ENCODE results near the gene ADAM12. TPM values are rescaled to one million over a fixed set of nuclear protein-coding genes. Genes with fewer than 3 reads are reported as not detected.

Gene ADAM12, protein sequence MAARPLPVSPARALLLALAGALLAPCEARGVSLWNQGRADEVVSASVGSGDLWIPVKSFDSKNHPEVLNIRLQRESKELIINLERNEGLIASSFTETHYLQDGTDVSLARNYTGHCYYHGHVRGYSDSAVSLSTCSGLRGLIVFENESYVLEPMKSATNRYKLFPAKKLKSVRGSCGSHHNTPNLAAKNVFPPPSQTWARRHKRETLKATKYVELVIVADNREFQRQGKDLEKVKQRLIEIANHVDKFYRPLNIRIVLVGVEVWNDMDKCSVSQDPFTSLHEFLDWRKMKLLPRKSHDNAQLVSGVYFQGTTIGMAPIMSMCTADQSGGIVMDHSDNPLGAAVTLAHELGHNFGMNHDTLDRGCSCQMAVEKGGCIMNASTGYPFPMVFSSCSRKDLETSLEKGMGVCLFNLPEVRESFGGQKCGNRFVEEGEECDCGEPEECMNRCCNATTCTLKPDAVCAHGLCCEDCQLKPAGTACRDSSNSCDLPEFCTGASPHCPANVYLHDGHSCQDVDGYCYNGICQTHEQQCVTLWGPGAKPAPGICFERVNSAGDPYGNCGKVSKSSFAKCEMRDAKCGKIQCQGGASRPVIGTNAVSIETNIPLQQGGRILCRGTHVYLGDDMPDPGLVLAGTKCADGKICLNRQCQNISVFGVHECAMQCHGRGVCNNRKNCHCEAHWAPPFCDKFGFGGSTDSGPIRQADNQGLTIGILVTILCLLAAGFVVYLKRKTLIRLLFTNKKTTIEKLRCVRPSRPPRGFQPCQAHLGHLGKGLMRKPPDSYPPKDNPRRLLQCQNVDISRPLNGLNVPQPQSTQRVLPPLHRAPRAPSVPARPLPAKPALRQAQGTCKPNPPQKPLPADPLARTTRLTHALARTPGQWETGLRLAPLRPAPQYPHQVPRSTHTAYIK
- total RNA-seq (2022) (not detected in 2 replicates), Bru-seq, nascent RNA (percentile 2 among the genes with signal in this experiment), BruChase-seq, experiment 1, labeled RNA remaining after a 6-hour chase (percentile 1 among the genes with signal in this experiment), BruChase-seq, experiment 2, labeled RNA remaining after a 2-hour chase (percentile 2 among the genes with signal in this experiment)
- long read RNA-seq, partial matches to known transcripts: 0 of 1 reads
- long read RNA-seq, other reads (novel, unspliced or antisense): 1 of 1 reads

- CTCF ChIA-PET: no interaction called here
- intact Hi-C loops (cut with micrococcal nuclease; ENCODE audit: unreplicated experiment): no loop called here
- peaks cover 5% of the 10 kb centered on the region for H3K9me3 Mint-ChIP-seq (ENCODE audit: low read depth, unreplicated experiment)
- H3K27ac Mint-ChIP-seq (ENCODE audit: unreplicated experiment): no peak within 1 kb of the TSS
- DNase-seq: no peak
- H3K4me1 Mint-ChIP-seq (ENCODE audit: low read depth, unreplicated experiment): no peaks in the 10 kb centered on the region
- BruUV-seq (replicated peaks): no TSS peak
- peak within 1 kb of the TSS; percentile 27 for H3K4me3 Mint-ChIP-seq (ENCODE audit: low read depth, unreplicated experiment)
- H3K27me3 Mint-ChIP-seq (ENCODE audit: unreplicated experiment): peaks cover 30% of the 10 kb centered on the region
- TF ChIP-seq CTCF (IDR thresholded peaks at IDR 0.05; ENCODE audit: unreplicated experiment): no peak
- peaks cover 4% of the 10 kb centered on the region for H3K36me3 Mint-ChIP-seq (ENCODE audit: insufficient read depth, unreplicated experiment)
Measured at GRCh38 chr10:126387931-126388911, at the start of gene ADAM12. TSS of gene ADAM12 (minus strand) at chr10:126388477. CDS start at chr10:126388145, 332 bp downstream.

- Mint-ChIP-seq H3K4me3 (ENCODE audit: low read depth, unreplicated experiment) (no peak overlapping the region), H3K27me3 (ENCODE audit: unreplicated experiment) (no peaks in the 10 kb centered on the region), H3K36me3 (ENCODE audit: insufficient read depth, unreplicated experiment) (no peaks in the 10 kb centered on the region), H3K4me1 (ENCODE audit: low read depth, unreplicated experiment) (no peaks in the 10 kb centered on the region), H3K9me3 (ENCODE audit: low read depth, unreplicated experiment) (peaks cover under 1% of the 10 kb centered on the region), H3K27ac (ENCODE audit: unreplicated experiment) (no peak overlapping the region)
- no peak for TF ChIP-seq CTCF (IDR thresholded peaks at IDR 0.05; ENCODE audit: unreplicated experiment)
- intact Hi-C loops (cut with micrococcal nuclease; ENCODE audit: unreplicated experiment): no loop called here
- no TSS peak for BruUV-seq (replicated peaks)
- CTCF ChIA-PET: no interaction called here
- no peak for DNase-seq
Measured at GRCh38 chr10:126437635-126438406, 49.5 kb upstream of the ADAM12 start.

DNA sequence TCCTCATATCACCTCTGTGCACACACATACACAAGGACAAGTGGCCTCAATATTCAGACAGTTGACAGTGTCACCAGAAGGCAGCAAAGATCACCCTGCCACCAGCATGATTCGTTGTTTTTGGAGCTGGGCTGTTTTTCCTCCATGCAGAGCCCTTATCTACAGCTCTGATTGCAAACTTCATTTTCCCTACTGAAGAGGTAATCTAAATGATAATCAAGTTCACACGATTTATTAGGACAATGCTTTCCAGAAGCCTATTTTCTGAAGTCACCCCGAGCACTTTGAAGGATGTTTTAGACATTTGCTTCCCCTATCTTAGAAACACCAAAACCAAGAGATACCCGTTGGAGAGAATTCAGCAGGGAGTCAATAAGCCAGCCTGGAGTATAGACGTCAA is 46.0 kb upstream of the ADAM12 start:
- CTCF ChIA-PET: interaction anchor here (0.5 kb wide), 1 partner anchor 101 kb away, joined by 4 read pairs; no protein-coding TSS in a partner anchor
- no peak overlapping the region for H3K4me3 Mint-ChIP-seq (ENCODE audit: low read depth, unreplicated experiment)
- no peak for TF ChIP-seq CTCF (IDR thresholded peaks at IDR 0.05; ENCODE audit: unreplicated experiment)
- no peaks in the 10 kb centered on the region for H3K36me3 Mint-ChIP-seq (ENCODE audit: insufficient read depth, unreplicated experiment)
- no TSS peak for BruUV-seq (replicated peaks)
- intact Hi-C loops (cut with micrococcal nuclease; ENCODE audit: unreplicated experiment): no loop called here
- peaks cover 2% of the 10 kb centered on the region for H3K9me3 Mint-ChIP-seq (ENCODE audit: low read depth, unreplicated experiment)
- H3K4me1 Mint-ChIP-seq (ENCODE audit: low read depth, unreplicated experiment): no peaks in the 10 kb centered on the region
- no peak overlapping the region for H3K27ac Mint-ChIP-seq (ENCODE audit: unreplicated experiment)
- DNase-seq: no peak
- H3K27me3 Mint-ChIP-seq (ENCODE audit: unreplicated experiment): no peaks in the 10 kb centered on the region

All from Calu3 (cell line).